ENCODE measurements around the gene TMEM126A.
"Not testable (repeated sequence)": the region's sequence is repeated elsewhere in the genome, so short reads cannot be mapped to it uniquely, and the experiment has no call there.

TMEM126A gene

GRCh38 chr11:85647604-85648299 is at the start of gene TMEM126A:
Gene TMEM126A (plus strand): TSS chr11:85647967. CDS start chr11:85650256, 2,289 bp downstream.
- peak; percentile 82 for DNase-seq (ENCODE audit: low read depth, low spot score)

DNA sequence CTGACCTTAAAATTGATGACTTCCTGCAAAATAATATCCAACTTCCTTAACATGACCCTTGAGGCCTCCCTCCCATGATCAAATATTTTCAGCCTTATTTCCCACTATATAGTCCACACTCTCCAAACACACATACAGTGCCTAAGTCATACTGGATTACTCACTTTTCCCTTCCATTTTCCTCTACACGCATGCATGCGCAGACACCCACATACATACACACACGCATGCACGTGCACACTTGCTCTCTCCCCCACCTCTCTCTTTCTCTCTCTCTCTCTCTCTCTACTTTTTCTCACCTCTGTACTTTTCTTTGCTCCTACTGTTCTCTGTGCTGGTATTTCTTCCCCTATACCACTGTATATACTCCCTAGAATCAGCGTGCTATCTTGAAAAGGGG is 48.7 kb upstream of the TMEM126A start:
- DNase-seq (ENCODE audit: low read depth, low spot score): no peak

- no peak for DNase-seq (ENCODE audit: low read depth, low spot score)
These were observed 45.1 kb upstream of the TMEM126A start for GRCh38 chr11:85602526-85603213.

DNA sequence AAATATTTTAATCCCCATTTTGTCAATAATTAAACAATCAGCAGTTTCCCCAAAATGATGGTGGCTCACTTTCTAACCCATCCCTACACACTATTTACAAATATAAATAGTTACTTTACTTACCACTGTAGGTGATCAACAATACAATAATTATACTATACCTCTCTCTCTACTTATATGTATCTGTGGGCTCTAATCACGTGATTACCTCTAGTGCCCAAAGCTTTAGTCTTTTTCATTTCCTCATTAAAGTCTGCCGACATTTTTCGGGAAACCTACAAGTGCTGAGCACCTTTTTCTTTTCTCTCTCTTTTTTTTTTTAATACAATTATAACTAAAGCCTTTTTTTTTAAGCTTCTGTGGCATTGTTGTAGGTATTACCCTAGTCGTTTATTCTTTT is 44.5 kb upstream of the TMEM126A start:
- DNase-seq (ENCODE audit: low read depth, low spot score): no peak

DNA sequence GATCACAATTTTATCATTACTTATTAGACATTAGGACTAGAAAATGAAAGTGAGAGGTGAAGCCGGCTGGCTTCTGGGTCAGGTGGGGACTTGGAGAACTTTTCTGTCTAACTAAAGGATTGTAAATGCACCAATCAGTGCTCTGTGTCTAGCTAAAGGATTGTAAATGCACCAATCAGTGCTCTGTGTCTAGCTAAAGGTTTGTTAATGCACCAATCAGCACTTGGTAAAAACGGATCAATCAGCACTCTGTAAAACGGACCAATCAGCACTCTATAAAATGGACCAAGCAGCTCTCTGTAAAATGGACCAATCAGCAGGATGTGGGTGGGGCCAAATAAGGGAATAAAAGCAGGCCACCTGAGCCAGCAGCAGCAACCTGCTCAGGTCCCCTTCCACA is 41.5 kb upstream of the TMEM126A start:
- not testable (repeated sequence) for DNase-seq (ENCODE audit: low read depth, low spot score)

- not testable (repeated sequence) for DNase-seq (ENCODE audit: low read depth, low spot score)
These were observed 39.1 kb upstream of the TMEM126A start for GRCh38 chr11:85608621-85609020.

GRCh38 chr11:85609286-85609685 is 38.5 kb upstream of the TMEM126A start:
- not testable (repeated sequence) for DNase-seq (ENCODE audit: low read depth, low spot score)

- not testable (repeated sequence) for DNase-seq (ENCODE audit: low read depth, low spot score)
These were observed 36.1 kb upstream of the TMEM126A start for GRCh38 chr11:85611643-85612042.

GRCh38 chr11:85619499-85619898 is 28.3 kb upstream of the TMEM126A start:
- DNase-seq (ENCODE audit: low read depth, low spot score): no peak

DNA sequence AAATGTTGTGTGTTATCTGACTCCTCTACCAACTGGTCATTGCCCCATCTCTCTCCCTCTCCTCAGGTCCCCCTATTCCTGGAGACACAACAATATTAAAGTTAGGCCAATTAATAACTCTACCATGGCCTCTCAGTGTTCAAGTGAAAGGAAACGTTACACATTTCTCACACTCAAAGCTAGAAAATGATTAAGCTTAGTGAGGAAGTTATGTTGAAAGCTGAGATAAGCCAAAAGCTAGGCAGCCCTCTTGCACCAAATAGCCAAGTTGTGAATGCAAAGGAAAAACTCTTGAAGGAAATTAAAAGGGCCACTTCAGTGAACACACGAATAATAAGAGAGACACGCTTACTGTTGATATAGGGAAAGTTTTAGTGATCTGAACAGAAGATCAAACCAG is 27.5 kb upstream of the TMEM126A start:
- DNase-seq (ENCODE audit: low read depth, low spot score): no peak

DNA sequence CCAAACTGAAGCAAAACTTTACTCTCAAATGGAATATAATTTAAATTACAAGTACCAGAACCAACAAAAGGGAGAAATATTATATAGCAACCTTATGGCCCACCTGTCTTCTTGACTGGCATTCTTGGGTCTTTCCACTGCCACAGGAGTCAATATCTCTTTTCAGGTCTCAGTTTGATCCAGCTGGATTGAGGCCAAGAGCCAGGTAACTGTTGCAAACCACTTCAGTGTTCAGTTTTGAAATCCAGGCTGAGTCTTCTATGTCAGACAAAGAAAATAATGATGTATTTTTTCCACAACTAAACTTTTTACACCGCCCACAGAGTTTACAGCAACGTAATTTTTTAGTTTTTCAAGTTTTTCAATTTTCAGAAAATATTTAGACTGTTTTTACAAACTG is 21.3 kb upstream of the TMEM126A start:
- DNase-seq (ENCODE audit: low read depth, low spot score): no peak

DNA sequence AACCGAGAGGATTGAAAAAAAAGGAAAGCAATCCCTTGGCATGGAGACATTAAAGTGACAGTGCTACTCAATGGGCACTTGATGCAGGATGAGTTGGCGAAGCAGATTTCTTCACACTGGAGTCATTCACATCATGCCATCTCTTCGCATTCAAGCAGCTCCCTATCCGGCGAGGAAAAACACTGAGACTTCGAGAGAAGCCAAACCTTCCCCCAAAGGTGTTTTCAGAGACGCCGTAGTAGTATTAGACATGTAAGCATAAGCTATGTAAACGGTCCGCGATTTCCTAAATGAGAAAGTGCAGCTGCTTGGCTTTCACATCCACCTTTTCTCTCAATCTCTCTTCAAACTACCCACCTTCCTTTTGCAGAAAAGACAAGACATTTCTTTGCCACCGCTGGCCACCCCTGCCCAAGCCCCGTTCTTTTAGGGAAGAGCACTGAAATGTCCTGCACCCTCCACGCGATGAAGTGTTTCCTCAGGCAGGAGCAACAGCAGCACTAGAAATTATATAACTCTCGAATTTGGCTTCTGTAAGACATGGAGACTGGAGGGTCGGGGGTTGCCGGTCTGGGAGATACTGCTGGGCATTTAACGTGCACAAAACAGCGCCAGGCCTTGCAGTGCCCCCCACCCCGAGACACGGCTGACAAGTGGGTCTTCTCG is 20.3 kb upstream of the TMEM126A start, which contains the start of gene DLG2:
Gene DLG2, minus strand, starts transcription at position 13 of the 666 bp plus-strand sequence.
- no peak for DNase-seq (ENCODE audit: low read depth, low spot score)

DNA sequence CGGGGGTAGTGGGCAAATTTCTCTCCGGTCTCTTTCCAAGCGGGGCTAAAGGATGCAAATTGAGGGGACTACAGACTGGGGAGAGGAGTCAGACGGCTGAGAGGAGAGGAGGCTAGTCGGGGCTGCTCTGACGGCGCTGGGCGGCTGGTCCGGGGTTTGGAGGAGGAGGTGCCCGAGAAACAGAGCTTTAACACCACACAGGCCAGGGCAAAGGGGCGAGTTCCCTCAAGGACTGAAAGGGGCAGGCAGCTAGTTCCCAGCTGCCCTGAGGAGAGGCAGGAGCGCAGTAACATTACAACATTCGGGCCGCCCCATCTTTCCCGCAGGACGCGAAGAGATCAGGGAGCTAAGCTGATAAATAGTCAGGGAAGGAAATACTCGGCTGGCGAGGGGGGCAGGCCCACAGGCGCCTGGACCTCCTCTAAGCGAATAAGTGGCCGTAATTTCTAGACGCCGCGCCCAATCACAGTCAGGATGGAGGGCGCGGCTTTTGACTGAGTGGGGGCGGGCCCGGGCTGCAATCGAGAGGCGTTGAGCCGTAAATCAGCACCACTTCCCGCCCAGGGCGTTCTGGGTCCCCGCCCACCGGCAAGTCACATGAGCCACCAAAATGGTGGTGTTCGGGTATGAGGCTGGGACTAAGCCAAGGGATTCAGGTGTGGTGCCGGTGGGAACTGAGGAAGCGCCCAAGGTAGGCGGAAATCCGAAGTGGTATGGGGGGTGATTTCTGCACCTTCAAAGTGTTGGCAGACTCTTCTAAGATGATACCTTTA is 19.6 kb upstream of the TMEM126A start, which contains the start of gene TMEM126B:
Gene TMEM126B, plus strand, starts transcription at position 596 of the 773 bp plus-strand sequence. Its CDS starts 15 bp downstream, at position 611.
- peak; percentile 93 for DNase-seq (ENCODE audit: low read depth, low spot score)

DNA sequence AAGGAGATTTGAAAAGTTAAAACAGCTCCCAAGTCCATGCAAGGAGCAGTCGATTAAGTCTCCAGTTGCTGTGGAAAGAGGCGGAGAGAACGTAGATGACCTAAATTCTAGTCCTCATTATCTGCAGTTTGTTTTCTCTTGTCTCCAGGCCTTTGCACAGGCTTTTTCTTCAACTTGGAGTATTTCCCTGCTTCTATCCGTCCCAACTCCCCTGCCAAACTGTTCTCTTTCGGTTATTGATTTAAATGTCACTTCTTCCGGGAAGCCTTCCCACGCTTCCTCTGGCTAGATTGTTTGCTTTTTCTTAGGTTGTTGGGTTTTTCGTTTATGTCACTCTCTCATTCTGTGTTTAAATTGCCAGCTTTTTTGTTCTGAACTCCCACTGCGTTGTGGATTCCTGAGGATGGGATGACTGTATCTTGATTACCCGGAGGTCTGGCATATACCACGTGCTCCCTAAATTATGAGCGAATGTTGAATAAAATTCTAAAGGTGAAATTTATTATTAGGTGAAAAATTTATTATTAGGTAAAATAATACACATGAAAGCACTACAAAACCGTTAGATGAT is 18.9 kb upstream of the TMEM126A start:
- DNase-seq (ENCODE audit: low read depth, low spot score): no peak

- DNase-seq (ENCODE audit: low read depth, low spot score): no peak
These were observed 13.0 kb upstream of the TMEM126A start for GRCh38 chr11:85634747-85635146.

GRCh38 chr11:85643191-85643614 is 4.6 kb upstream of the TMEM126A start:
- no peak for DNase-seq (ENCODE audit: low read depth, low spot score)

DNA sequence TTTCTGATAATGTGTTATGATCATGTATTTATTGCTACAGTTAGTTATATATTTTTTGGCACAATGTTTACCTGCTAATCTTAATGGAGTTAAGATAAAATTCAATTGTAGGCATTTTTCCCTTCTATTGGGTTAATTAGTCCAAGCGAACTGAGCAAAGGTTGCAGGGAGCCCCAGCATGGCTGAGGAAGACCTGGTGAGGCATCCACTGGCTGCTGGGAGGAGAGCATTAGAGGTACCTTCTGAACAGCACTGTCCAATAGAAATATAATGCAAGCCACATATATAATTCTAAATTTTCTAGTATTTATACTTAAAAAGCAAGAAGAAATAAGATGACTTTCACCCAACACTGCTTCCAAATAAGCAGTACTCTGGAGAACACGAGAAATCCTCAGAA is 689 bp upstream of the TMEM126A start:
- no peak for DNase-seq (ENCODE audit: low read depth, low spot score)

GRCh38 chr11:85651118-85651517 is 3.4 kb downstream of the TMEM126A start:
- DNase-seq (ENCODE audit: low read depth, low spot score): no peak

DNA sequence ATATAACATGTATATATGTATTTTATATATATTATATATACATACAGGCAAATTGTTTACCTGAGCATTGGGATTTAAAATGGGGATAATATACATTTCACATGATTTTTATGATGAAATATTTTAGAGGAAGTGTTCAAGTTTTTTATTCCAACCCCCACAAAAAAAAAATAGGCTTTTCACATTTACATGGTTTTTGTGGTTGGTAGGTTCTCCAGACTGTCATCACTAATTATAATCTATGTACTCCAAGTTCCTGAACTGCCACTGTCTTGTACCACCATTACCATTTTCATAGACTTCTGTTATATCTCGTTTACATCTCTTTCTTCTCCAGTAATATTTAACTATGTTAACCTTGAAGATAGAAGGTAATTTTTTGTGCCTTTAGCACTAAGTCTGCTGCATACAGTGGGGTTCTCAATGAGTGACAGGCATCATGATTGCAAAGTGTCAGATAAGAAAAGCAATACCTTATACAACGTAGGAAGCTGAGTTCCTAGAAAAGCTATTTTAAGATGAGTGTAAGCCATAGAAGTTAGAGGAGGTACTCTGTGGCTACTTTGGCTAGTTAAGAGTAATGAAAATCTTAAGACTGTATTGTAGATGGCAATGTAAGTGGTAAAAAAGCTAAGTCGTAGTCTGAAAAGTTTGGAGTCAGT is 5.2 kb downstream of the TMEM126A start:
- no peak for DNase-seq (ENCODE audit: low read depth, low spot score)

DNA sequence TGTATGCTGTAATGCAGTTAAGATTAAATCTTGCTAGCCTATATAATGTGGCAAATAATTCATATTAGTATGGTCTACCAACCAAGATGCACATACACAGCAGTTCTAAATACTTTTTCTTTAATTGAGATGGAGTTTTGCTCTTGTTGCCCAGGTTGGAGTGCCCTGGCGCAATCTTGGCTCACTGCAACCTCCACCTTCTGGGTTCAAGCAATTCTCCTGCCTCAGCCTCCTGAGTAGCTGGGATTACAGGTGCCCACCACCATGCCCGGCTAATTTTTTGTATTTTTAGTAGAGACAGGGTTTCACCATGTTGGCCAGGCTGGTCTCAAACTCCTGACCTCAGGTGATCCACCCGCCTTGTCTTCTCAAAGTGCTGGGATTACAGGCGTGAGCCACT is 6.6 kb downstream of the TMEM126A start:
- not testable (repeated sequence) for DNase-seq (ENCODE audit: low read depth, low spot score)

DNA sequence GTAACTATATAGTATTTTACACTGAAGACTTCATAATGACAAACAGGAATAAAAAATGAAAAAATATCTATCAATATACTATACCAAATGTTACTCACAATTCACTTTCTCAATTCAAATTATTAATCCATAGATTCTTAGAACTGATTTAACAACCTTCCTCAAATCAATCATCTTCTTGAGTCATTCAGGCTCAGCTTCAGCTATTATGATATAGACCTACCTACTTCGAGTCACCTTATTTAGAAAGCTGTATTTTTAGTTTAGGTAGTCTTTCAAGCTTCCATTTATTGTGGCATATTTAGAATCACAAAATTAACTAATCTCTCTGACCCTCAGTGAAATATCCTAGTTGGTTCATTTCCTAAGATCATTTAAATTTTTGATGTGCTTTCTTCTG is 9.0 kb downstream of the TMEM126A start:
- DNase-seq (ENCODE audit: low read depth, low spot score): no peak

Measured in activated CD4-positive, CD25-positive, alpha-beta regulatory T cell treated with anti-CD3 and anti-CD28 coated beads, Interleukin-2, amount 50 U/mL, for 16 hours (primary cell).